Measurements from ENCODE around the gene PSPC1. TPM values are rescaled to one million over a fixed set of nuclear protein-coding genes. Genes with fewer than 3 reads are reported as not detected.
"Not testable (repeated sequence)": the region's sequence is repeated elsewhere in the genome, so short reads cannot be mapped to it uniquely, and the experiment has no call there.

PSPC1 gene, protein sequence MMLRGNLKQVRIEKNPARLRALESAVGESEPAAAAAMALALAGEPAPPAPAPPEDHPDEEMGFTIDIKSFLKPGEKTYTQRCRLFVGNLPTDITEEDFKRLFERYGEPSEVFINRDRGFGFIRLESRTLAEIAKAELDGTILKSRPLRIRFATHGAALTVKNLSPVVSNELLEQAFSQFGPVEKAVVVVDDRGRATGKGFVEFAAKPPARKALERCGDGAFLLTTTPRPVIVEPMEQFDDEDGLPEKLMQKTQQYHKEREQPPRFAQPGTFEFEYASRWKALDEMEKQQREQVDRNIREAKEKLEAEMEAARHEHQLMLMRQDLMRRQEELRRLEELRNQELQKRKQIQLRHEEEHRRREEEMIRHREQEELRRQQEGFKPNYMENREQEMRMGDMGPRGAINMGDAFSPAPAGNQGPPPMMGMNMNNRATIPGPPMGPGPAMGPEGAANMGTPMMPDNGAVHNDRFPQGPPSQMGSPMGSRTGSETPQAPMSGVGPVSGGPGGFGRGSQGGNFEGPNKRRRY
- 100 to 1,000 TPM in 2 of 3 donors, 10 to 100 TPM in 1; 66.7 to 143 (median 118) TPM for total RNA-seq

DNA sequence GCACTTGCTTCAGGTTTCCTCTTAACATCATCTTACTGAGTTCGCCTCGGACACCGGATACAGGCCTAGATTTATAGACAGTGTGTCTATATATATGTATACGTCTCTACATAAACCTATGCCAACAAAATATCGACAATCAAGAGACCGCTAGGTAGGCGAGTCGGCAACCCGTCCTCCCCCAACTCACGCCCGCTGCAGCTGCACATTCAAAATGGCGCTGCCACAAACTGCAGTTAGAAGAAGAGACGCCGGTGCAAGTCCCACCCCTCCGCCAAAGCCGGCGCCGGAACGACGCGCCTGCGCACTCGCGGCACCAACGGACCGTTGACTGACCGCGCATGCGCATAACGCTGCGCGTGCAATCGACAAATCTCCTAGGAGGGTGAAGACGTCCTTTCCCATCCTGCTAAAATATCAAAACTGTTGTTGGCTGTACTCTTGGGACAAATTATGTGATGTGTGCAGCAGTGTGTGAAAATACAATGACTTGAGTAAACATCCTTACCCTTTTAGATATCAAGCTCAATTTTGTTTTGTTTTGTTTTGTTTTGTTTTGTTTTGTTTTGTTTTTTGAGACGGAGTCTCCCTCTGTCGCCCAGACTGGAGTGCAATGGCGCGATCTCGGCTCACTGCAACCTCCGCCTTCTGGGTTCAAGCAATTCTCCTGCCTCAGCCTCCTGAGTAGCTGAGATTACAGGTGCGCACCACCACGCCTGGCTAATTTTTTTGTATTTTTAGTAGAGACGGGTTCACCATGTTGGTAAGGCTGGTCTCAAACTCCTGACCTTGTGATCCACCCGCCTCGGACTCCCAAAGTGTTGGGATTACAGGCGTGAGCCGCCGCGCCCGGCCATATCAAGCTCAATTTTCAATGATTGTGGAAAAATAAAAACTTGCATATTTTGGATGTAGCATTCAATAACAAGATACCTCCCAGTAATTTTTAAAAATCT is at the start of gene PSPC1:
Gene PSPC1, minus strand, starts transcription at position 219 of the 956 bp plus-strand sequence. Its CDS starts 188 bp downstream, at position 31.
- H3K9me3 ChIP-seq, H3K27me3 ChIP-seq, H3K36me3 ChIP-seq, H3K4me1 ChIP-seq: not testable (repeated sequence)
- TF ChIP-seq POLR2AphosphoS5 (IDR thresholded peaks at IDR 0.05) (peak; percentile 71 to 86 (median 84)), POLR2A (IDR thresholded peaks at IDR 0.05) (peak; percentile 84)
- H3K4me3 ChIP-seq: peak within 1 kb of the TSS; percentile 93 to 98 (median 95)
- intact Hi-C loops (cut with DNase I; ENCODE audit: low total_unique reads): loop anchor here (10.0 kb wide), 1 partner anchor 268 kb away; no protein-coding TSS in a partner anchor
- peak within 1 kb of the TSS; percentile 96 to 98 for H3K27ac ChIP-seq
- DNase-seq (ENCODE audit: low spot score in 2 of 2): peak; percentile 91 to 95

DNA sequence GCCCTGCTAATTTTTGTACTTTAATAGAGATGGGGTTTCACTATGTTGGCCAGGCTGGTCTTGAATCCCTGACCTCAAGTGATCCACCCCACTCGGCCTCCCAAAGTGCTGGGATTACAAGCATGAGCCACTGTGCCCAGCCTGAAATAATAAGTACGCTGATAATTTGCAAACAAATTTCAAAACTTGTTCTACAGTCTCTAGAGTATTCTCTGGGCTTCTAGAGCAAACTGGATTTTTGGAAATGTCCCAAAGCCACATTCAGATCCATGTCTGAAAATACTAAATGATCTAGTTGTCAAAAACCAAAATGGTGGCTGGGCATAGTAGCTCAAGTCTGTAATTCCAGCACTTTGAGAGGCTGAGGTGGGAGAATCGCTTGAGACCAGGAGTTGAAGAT is 39.9 kb upstream of the PSPC1 start:
- no peaks in the 10 kb centered on the region for H3K36me3 ChIP-seq
- intact Hi-C loops (cut with DNase I; ENCODE audit: low total_unique reads): no loop called here
- no peaks in the 10 kb centered on the region for H3K9me3 ChIP-seq

DNA sequence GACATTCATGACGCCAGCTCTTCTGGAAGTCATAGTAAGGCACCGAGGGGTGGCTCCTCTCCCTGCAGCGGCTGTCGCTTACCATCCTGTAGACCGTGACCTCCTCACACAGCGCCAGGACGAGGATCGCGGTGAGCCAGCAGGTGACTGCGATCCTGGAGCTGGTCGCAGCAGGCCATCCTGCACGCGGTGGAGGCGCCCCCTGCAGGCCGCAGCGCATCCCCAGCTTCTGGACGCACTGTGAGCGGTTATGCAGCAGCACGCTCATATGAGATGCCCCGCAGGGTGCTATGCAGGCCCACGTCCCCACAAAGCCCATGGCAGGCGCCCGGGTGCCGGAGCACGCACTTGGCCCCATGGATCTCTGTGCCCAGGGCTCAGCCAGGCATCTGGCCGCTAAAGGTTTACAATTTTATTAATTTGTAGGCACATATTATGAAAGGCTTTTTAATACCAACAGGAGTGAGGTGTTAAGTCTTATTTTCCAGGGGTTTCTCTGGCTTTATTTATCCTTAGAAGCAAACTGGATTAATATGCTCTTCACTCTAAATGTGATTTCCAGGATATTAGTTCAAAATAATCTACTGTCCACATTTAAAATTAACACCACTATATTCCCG is 35.6 kb upstream of the PSPC1 start:
- Histone ChIP-seq H3K27me3 (no peaks in the 10 kb centered on the region), H3K4me1 (no peaks in the 10 kb centered on the region), H3K4me3 (no peak overlapping the region), H3K9me3 (no peaks in the 10 kb centered on the region), H3K36me3 (no peaks in the 10 kb centered on the region), H3K27ac (no peak overlapping the region)
- DNase-seq (ENCODE audit: low spot score in 2 of 2): peak in 1 of 2 donors; percentile 82
- intact Hi-C loops (cut with DNase I; ENCODE audit: low total_unique reads): no loop called here
- no peak for TF ChIP-seq POLR2A (IDR thresholded peaks at IDR 0.05)
- TF ChIP-seq POLR2AphosphoS5 (IDR thresholded peaks at IDR 0.05): no peak
- TF ChIP-seq, protein P1, sequence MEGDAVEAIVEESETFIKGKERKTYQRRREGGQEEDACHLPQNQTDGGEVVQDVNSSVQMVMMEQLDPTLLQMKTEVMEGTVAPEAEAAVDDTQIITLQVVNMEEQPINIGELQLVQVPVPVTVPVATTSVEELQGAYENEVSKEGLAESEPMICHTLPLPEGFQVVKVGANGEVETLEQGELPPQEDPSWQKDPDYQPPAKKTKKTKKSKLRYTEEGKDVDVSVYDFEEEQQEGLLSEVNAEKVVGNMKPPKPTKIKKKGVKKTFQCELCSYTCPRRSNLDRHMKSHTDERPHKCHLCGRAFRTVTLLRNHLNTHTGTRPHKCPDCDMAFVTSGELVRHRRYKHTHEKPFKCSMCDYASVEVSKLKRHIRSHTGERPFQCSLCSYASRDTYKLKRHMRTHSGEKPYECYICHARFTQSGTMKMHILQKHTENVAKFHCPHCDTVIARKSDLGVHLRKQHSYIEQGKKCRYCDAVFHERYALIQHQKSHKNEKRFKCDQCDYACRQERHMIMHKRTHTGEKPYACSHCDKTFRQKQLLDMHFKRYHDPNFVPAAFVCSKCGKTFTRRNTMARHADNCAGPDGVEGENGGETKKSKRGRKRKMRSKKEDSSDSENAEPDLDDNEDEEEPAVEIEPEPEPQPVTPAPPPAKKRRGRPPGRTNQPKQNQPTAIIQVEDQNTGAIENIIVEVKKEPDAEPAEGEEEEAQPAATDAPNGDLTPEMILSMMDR (IDR thresholded peaks at IDR 0.05): peak in 1 of 3 donors; percentile 40

More for the DNA sequence above, 39.9 kb upstream of the PSPC1 start:
- H3K4me1 ChIP-seq: no peaks in the 10 kb centered on the region
- DNase-seq (ENCODE audit: low spot score in 2 of 2): no peak
- no peak overlapping the region for H3K27ac ChIP-seq
- no peaks in the 10 kb centered on the region for H3K27me3 ChIP-seq
- H3K4me3 ChIP-seq: no peak overlapping the region
- TF ChIP-seq, protein P1 (IDR thresholded peaks at IDR 0.05): no peak
- TF ChIP-seq POLR2A (IDR thresholded peaks at IDR 0.05) (no peak), POLR2AphosphoS5 (IDR thresholded peaks at IDR 0.05) (no peak)

DNA sequence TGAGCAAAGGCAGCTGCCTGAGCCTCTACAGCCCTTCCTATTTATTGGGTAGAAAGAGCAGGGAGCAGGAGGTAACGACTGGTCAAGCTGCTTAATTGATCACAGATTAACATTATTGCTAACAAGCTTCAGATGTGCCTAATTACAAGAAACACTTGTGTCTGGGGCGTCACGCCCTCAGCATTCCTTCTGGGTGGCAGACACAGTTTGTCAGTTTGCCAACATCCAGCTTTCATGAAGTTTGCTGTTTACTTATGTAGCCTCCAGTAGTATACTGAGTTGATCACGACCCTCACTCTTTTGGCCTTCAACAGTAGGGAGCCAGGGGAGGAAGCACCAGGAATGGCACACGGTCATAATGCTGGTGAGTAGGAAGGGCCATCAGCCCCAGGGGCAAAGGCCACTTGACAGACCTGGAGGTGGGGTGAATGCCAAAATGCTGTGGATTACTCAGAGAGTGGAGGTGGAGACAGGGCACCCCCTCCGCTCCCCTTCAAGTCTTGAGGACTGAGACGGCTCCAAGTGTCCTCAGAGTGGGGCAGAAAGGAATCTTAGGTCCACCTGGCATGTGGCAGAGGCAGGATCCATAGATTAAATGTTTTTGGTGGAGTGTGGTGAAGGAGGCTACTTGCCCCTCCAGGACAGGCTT is 34.9 kb upstream of the PSPC1 start:
- Histone ChIP-seq H3K27ac (no peak overlapping the region), H3K27me3 (no peaks in the 10 kb centered on the region), H3K4me3 (no peak overlapping the region), H3K9me3 (no peaks in the 10 kb centered on the region), H3K4me1 (no peaks in the 10 kb centered on the region), H3K36me3 (no peaks in the 10 kb centered on the region)
- no peak for TF ChIP-seq POLR2A (IDR thresholded peaks at IDR 0.05)
- TF ChIP-seq, protein P1 (IDR thresholded peaks at IDR 0.05): no peak
- no peak for TF ChIP-seq POLR2AphosphoS5 (IDR thresholded peaks at IDR 0.05)
- no peak for DNase-seq (ENCODE audit: low spot score in 2 of 2)
- intact Hi-C loops (cut with DNase I; ENCODE audit: low total_unique reads): no loop called here

DNA sequence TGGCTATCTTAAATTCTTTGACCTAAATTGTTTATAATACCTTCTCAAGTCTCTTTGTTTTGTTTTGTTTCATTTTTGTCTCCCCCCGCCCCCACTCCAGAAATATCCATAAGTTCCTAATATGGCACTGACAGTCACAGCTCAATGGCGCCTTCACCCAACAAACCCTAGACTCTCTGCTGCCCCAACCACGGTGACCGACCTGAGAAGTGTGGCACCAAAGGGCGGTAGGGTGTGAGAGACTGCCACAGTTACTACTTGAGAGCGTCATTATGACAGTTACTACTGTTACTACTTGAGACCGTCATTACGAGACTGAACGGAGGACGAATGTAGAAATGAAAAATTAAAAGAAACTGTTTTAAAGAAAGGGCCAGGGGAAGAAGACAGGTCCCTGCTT is 34.4 kb upstream of the PSPC1 start:
- Histone ChIP-seq H3K4me3 (no peak overlapping the region), H3K27ac (no peak overlapping the region), H3K4me1 (no peaks in the 10 kb centered on the region), H3K9me3 (no peaks in the 10 kb centered on the region), H3K36me3 (no peaks in the 10 kb centered on the region), H3K27me3 (no peaks in the 10 kb centered on the region)
- DNase-seq (ENCODE audit: low spot score in 2 of 2): no peak
- TF ChIP-seq POLR2A (IDR thresholded peaks at IDR 0.05): no peak
- TF ChIP-seq, protein P1 (IDR thresholded peaks at IDR 0.05): no peak
- no peak for TF ChIP-seq POLR2AphosphoS5 (IDR thresholded peaks at IDR 0.05)
- intact Hi-C loops (cut with DNase I; ENCODE audit: low total_unique reads): no loop called here

DNA sequence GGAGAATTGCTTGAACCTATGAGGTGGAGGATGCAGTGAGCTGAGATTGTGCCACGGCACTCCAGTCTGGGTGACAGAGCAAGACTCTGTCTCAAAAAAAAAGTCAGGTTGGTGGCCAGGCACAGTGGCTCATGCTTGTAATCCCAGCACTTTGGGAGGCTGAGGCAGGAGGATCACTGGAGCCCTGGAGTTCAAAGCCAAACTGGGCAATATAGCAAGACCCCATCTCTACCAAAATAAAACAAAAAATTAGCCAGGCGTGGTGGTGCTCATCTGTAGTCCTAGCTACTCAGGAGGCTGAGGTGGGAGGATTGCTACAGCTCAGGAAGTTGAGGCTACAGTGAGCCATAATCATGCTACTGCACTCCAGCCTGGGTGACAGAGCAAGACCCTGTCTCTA is 33.1 kb upstream of the PSPC1 start:
- H3K4me1 ChIP-seq; DNase-seq (ENCODE audit: low spot score in 2 of 2); H3K27me3 ChIP-seq; H3K9me3 ChIP-seq; H3K4me3 ChIP-seq; intact Hi-C loops (cut with DNase I; ENCODE audit: low total_unique reads); H3K27ac ChIP-seq; H3K36me3 ChIP-seq: not testable (repeated sequence)

Data from breast epithelium (tissue), 4 donors.